HepG2 (cell line): ENCODE measurements around the gene IGLON5. TPM values are rescaled to one million over a fixed set of nuclear protein-coding genes. Genes with fewer than 3 reads are reported as not detected.

Experiments
- ATAC-seq: fragments of 200-7000 bp; cut with Tn5 transposase; 3 replicates; pipeline ENCODE4 v1.9.1; 2020; ENCODE audit warnings: mild to moderate bottlenecking, moderate library complexity
- BruUV-seq: library from RNA; stranded (reverse); fragments of 400-500 nt; replicated peaks from 2 replicates; lab custom pipeline; 2021; lab: Mats Ljungman, UMichigan
- CTCF ChIA-PET: fragments of 300-600 bp; formaldehyde crosslinking; extraction: SDS; loops from one replicate; lab custom pipeline; 2021; ENCODE audit warnings: low total read pairs, inconsistent platforms, low intra/inter-chr PET ratio; lab: Yijun Ruan, JAX
- POLR2A ChIA-PET: fragments of 350-600 bp; sonication (Branson Sonifier 250); formaldehyde crosslinking; loops from one replicate; lab custom pipeline; 2020; ENCODE audit warnings: antibody characterized with exemption, inconsistent platforms; lab: Yijun Ruan, JAX
- DNase-seq: peaks from one replicate; pipeline ENCODE4 v3.0.0-alpha.2; 2015; ENCODE audit warnings: low spot score
- FAIRE-seq: peaks from 3 replicates; lab custom pipeline; 2011; peaks lifted over from hg19 to GRCh38; lab: Jason Lieb, UNC
- H2AFZ ChIP-seq: one replicate; pipeline ENCODE4 v1.6.1; 2011; ENCODE audit warnings: low read length, inconsistent platforms
- H3K27ac ChIP-seq: fragments of 300-600 bp; 3 replicates; pipeline ENCODE4 v1.8.0; 2011; ENCODE audit warnings: mixed run types, mild to moderate bottlenecking, mixed read lengths, low read length, inconsistent platforms; ENCODE audit not compliant: insufficient read depth; ENCODE audit errors: extremely low read length
- H3K27me3 ChIP-seq, 2 experiments: fragments of 200-600 bp in 1 of 2; 2 replicates in 1 of 2; 3 replicates in 1 of 2; pipeline versions ENCODE4 v1.6.0 to v1.8.0; 2011; ENCODE audit warnings: low read length in 2 of 2, mild to moderate bottlenecking in 2 of 2, moderate library complexity in 2 of 2, inconsistent platforms in 1 of 2; ENCODE audit not compliant: insufficient read depth in 2 of 2, control insufficient read depth in 1 of 2
- H3K36me3 ChIP-seq, 2 experiments: fragments of 200-600 bp in 1 of 2; replicated peaks in 1 of 2; 2 replicates in 1 of 2; 3 replicates in 1 of 2; pipeline versions ENCODE4 v1.5.1 to v1.8.0; 2011; ENCODE audit warnings: low read length in 2 of 2, inconsistent platforms in 1 of 2; ENCODE audit not compliant: insufficient read depth in 2 of 2, control insufficient read depth in 1 of 2
- H3K4me1 ChIP-seq: 2 replicates; pipeline ENCODE4 v1.5.1; 2012; ENCODE audit warnings: low read length, inconsistent platforms; ENCODE audit not compliant: insufficient read depth
- H3K4me2 ChIP-seq: 2 replicates; pipeline ENCODE4 v1.6.0; 2011; ENCODE audit warnings: low read depth, low read length, inconsistent platforms
- H3K4me3 ChIP-seq, 3 experiments: fragments of 200-600 bp in 1 of 3; sonication (generic), shearing (Covaris generic) in 1 of 3; replicated peaks in 1 of 3; 2 replicates each; pipeline ENCODE4 v1.5.1; 2011 to 2016; ENCODE audit warnings: low read length in 3 of 3, inconsistent platforms in 2 of 3, low read depth in 2 of 3, mild to moderate bottlenecking in 2 of 3, control low read depth in 1 of 3, mixed read lengths in 1 of 3; ENCODE audit not compliant: insufficient read depth in 1 of 3
- H3K79me2 ChIP-seq: one replicate; pipeline ENCODE4 v1.6.1; 2011; ENCODE audit warnings: low read length, inconsistent platforms; ENCODE audit not compliant: insufficient read depth
- H3K9ac ChIP-seq: 2 replicates; pipeline ENCODE4 v1.6.0; 2011; ENCODE audit warnings: mild to moderate bottlenecking, low read depth, low read length, inconsistent platforms; ENCODE audit not compliant: insufficient read depth
- H3K9me3 ChIP-seq: 2 replicates; pipeline ENCODE4 v1.5.1; 2012; ENCODE audit warnings: mild to moderate bottlenecking, low read length
- H4K20me1 ChIP-seq: 2 replicates; pipeline ENCODE4 v1.6.0; 2011; ENCODE audit warnings: inconsistent platforms, mild to moderate bottlenecking, low read length, moderate library complexity; ENCODE audit not compliant: insufficient read depth
- AGO2 ChIP-seq: fragments of 200-400 bp; formaldehyde crosslinking; optimal IDR thresholded peaks from 2 replicates; pipeline ENCODE3; 2017; ENCODE audit warnings: mild to moderate bottlenecking, low read depth, low read length, moderate library complexity
- GFI1 ChIP-seq: sonication (generic); formaldehyde crosslinking; IDR thresholded peaks from 2 replicates; pipeline ENCODE4 v1.5.0; 2020; ENCODE audit warnings: missing genetic modification reagents, mild to moderate bottlenecking, borderline replicate concordance
- HNRNPL ChIP-seq: fragments of 200-400 bp; formaldehyde crosslinking; IDR thresholded peaks from 2 replicates; pipeline ENCODE4 v1.6.1; 2017; ENCODE audit warnings: mild to moderate bottlenecking, low read depth, low read length
- MAFG ChIP-seq: sonication (generic); formaldehyde crosslinking; IDR thresholded peaks from 2 replicates; pipeline ENCODE4 v1.5.1; 2020; ENCODE audit warnings: mild to moderate bottlenecking, missing genetic modification reagents
- MTA1 ChIP-seq: sonication (generic); formaldehyde crosslinking; IDR thresholded peaks from 2 replicates; pipeline ENCODE4 v1.4.0; 2020; ENCODE audit warnings: missing genetic modification reagents, mild to moderate bottlenecking, borderline replicate concordance
- SETDB1 ChIP-seq: sonication (generic); formaldehyde crosslinking; IDR thresholded peaks from 2 replicates; pipeline ENCODE4 v1.5.1; 2020; ENCODE audit warnings: missing genetic modification reagents, mild to moderate bottlenecking, borderline replicate concordance
- SIX1 ChIP-seq: sonication (generic); formaldehyde crosslinking; IDR thresholded peaks from 2 replicates; pipeline ENCODE4 v1.4.0; 2020; ENCODE audit warnings: missing genetic modification reagents, borderline replicate concordance
- SMARCE1 ChIP-seq: fragments of 450-650 bp; IDR thresholded peaks from 2 replicates; pipeline ENCODE4 v1.6.1; 2017; ENCODE audit warnings: borderline replicate concordance
- TOE1 ChIP-seq: sonication (generic); formaldehyde crosslinking; IDR thresholded peaks from 2 replicates; pipeline ENCODE4 v1.4.0; 2020; ENCODE audit warnings: mild to moderate bottlenecking, missing genetic modification reagents
- ZC3H13 ChIP-seq: sonication (generic); formaldehyde crosslinking; IDR thresholded peaks from 2 replicates; pipeline ENCODE4 v1.8.1; 2023; ENCODE audit warnings: mild to moderate bottlenecking, missing genetic modification reagents, moderate library complexity
- ZNF225 ChIP-seq: sonication (generic); formaldehyde crosslinking; IDR thresholded peaks from 2 replicates; pipeline ENCODE4 v1.4.0; 2020; ENCODE audit warnings: mild to moderate bottlenecking, missing genetic modification reagents
- WGBS: methylation state at CpG from one replicate; pipeline ENCODE4 v1.1.6; 2017; ENCODE audit warnings: low lambda C conversion rate; 5-methylcytosine and 5-hydroxymethylcytosine counted together
- in situ Hi-C: cut with HindIII; loops from 2 replicates; pipeline ENCODE4 v1.10.0; 2017; ENCODE audit warnings: low pct_unique_long_range_greater_than_20kb; ENCODE audit not compliant: extremely low pct_ligation_motif_present
- intact Hi-C: fragments of 100-400 bp; cut with micrococcal nuclease; formaldehyde crosslinking; loops from one replicate; pipeline ENCODE4 v1.10.0; 2022; ENCODE audit not compliant: unreplicated experiment
- polyA plus RNA-seq, 8 experiments: library from polyadenylated mRNA; depleted of rRNA in 3 of 8; stranded (reverse) in 7 of 8; unstranded in 1 of 8; fragments of >200 nt; fragmentation: Illumina TruSeq in 4 of 8; extraction: Trizol in 4 of 8; gene quantifications; 2 replicates each; pipeline versions ENCODE4 v1.2.1 to v1.2.3, GENCODE V29; 2011 to 2016; ENCODE audit warnings: low read depth in 4 of 8, missing spikeins in 1 of 8, mixed read lengths in 1 of 8; ENCODE audit not compliant: insufficient read depth in 1 of 8
- total RNA-seq, 5 experiments: library from RNA; depleted of rRNA; stranded (reverse); fragments of >200 nt; fragmentation: Illumina TruSeq; extraction: Trizol; gene quantifications; 2 replicates each; pipeline ENCODE4 v1.2.3, GENCODE V29; 2016; ENCODE audit warnings: low read depth in 1 of 5
- TF ChIP-seq, protein P1 (sequence below): sonication (generic); formaldehyde crosslinking; IDR thresholded peaks from 2 replicates; pipeline ENCODE4 v1.5.0; 2020; ENCODE audit warnings: missing genetic modification reagents
- TF ChIP-seq, protein P2 (sequence below): IDR thresholded peaks from 2 replicates; pipeline ENCODE4 v1.6.1; 2018; ENCODE audit warnings: missing genetic modification reagents, mild to moderate bottlenecking, missing compliant biosample characterization

IGLON5 gene
- total and polyA plus RNA-seq, 2 of the 13 experiments (the other 11 are each of a cell fraction or from before 2014, with no cell fraction given): 0.04 to 5.7 TPM

DNA sequence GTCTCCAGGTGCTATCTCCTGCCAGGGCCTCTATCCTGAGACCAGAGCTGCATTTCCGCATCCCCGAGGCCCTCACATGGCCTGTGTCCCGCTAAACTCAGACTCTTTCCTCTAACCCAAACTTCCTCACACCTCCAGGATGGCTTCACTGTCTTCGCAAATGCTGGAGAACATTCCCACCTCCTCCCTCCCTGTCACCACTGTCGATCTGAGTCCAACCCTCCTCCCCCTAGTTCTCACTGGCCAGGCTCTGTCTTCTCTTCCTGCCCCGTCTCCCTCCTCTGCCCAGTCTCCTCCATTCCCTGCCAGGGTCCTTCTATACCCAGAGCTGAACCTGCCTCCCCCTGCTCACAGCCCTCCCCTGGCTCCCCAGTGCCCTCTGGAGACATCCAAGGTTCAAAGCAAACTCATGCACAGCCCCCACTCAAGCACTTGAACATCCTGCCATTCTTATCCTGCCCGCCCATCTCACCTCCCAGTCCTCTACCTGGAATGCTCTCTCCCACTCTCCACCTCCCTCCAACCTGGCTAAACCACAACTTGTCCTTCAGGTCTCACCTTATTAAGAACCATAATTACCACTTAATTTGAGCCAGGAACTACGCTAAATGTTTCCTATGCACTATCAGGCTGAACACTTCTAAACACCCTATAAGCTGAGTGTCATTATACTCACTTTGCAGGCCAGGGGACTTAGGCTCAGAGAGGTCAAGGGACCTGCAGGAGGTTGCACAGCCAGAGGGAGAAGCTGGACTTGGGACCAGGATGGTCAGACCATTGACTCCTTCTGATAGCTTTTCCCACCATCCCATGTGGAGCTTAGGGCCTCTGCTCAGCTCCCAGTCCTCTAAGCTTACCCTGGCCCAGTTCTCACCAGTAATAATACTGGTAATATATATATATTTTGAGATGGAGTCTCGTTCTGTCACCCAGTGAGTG is 31.5 kb downstream of the IGLON5 start (continued):
- TF ChIP-seq, protein P1, sequence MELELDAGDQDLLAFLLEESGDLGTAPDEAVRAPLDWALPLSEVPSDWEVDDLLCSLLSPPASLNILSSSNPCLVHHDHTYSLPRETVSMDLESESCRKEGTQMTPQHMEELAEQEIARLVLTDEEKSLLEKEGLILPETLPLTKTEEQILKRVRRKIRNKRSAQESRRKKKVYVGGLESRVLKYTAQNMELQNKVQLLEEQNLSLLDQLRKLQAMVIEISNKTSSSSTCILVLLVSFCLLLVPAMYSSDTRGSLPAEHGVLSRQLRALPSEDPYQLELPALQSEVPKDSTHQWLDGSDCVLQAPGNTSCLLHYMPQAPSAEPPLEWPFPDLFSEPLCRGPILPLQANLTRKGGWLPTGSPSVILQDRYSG (CRISPR knock-in tag): no peak
- TF ChIP-seq, protein P2, sequence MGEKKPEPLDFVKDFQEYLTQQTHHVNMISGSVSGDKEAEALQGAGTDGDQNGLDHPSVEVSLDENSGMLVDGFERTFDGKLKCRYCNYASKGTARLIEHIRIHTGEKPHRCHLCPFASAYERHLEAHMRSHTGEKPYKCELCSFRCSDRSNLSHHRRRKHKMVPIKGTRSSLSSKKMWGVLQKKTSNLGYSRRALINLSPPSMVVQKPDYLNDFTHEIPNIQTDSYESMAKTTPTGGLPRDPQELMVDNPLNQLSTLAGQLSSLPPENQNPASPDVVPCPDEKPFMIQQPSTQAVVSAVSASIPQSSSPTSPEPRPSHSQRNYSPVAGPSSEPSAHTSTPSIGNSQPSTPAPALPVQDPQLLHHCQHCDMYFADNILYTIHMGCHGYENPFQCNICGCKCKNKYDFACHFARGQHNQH (CRISPR knock-in tag): no peak
- TF ChIP-seq, all 625 proteins: peak for 32

DNA sequence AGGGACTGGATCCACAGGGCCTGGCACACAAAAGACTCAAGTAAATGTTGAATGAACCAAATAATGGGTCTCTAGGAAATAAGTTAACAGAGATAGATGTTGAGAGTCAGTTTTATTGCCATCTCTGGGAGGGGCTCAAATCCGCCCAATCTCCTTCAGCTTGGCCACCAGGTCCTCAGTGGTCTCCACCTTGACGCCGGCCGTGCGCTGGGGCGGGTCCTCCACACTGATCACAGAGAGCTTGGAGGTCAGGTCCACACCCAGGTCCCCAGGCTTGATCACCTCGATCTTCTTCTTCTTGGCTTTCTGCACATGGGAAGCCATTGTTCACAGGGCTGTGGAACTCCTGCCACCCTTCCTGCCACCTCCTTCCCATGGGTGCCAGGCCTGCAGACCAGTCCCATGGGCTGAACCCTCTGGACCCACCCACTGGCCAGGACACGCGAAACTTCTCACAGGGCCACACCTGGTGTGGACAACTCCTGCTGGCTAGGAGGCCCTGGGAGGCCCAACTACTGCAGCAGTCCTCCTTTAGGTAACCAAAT is 33.7 kb downstream of the IGLON5 start:
- H3K79me2 ChIP-seq: peaks cover 23% of the 10 kb centered on the region
- intact Hi-C loops (no loop called here), in situ Hi-C loops (no loop called here)
- FAIRE-seq (no peak), ATAC-seq (no peak), DNase-seq (no peak)
- ChIA-PET CTCF (no interaction called here), POLR2A (interaction anchor here (3.7 to 6.9 kb wide), 3 partner anchors 9 to 23 kb away, joined by 32 to 211 read pairs (median 91); partner anchors contain the start of gene ETFB)
- no peak overlapping the region for H3K4me2 ChIP-seq
- no peak overlapping the region for H2AFZ ChIP-seq
- H3K27me3 ChIP-seq: no peaks in the 10 kb centered on the region
- 100% methylated on average over 7 of the region's 9 CpGs for WGBS
- H3K36me3 ChIP-seq: peaks cover 13 to 48% of the 10 kb centered on the region in 2 experiments
- peaks cover 97% of the 10 kb centered on the region for H3K4me1 ChIP-seq
- H3K27ac ChIP-seq: peak overlapping the region; percentile 34
- no peak overlapping the region for H3K4me3 ChIP-seq
- peaks cover 32% of the 10 kb centered on the region for H4K20me1 ChIP-seq
- no TSS peak for BruUV-seq
- no peak overlapping the region for H3K9ac ChIP-seq
- H3K9me3 ChIP-seq: no peaks in the 10 kb centered on the region
- TF ChIP-seq SETDB1 (CRISPR knock-in tag) (no peak), GFI1 (CRISPR knock-in tag) (no peak), ZC3H13 (CRISPR knock-in tag) (0 out of 2 replicates have a peak, but pooled peaks have one; percentile 9), TOE1 (CRISPR knock-in tag) (no peak), ZNF225 (CRISPR knock-in tag) (no peak), MTA1 (CRISPR knock-in tag) (0 out of 2 replicates have a peak, but pooled peaks have one; percentile 27), AGO2 (peak; percentile 92), SMARCE1 (no peak), SIX1 (CRISPR knock-in tag) (no peak), MAFG (CRISPR knock-in tag) (no peak), HNRNPL (peak; percentile 52; the same call in 1 of the 2 replicates)
